Activated CD4-positive, CD25-positive, alpha-beta regulatory T cell treated with anti-CD3 and anti-CD28 coated beads, Interleukin-2, amount 50 U/mL, for 24 hours (primary cell): ENCODE measurements around the gene DEFB123.
"Not testable (repeated sequence)": the region's sequence is repeated elsewhere in the genome, so short reads cannot be mapped to it uniquely, and the experiment has no call there.

Source experiments
- ATAC-seq, 2 donors: fragments of 150-1000 bp; cut with Tn5 transposase; one replicate each; pipeline ENCODE4 v1.10.0; 2021; ENCODE audit warnings: mild to moderate bottlenecking in 1 of 2, moderate library complexity in 1 of 2

The DEFB123 gene

DNA sequence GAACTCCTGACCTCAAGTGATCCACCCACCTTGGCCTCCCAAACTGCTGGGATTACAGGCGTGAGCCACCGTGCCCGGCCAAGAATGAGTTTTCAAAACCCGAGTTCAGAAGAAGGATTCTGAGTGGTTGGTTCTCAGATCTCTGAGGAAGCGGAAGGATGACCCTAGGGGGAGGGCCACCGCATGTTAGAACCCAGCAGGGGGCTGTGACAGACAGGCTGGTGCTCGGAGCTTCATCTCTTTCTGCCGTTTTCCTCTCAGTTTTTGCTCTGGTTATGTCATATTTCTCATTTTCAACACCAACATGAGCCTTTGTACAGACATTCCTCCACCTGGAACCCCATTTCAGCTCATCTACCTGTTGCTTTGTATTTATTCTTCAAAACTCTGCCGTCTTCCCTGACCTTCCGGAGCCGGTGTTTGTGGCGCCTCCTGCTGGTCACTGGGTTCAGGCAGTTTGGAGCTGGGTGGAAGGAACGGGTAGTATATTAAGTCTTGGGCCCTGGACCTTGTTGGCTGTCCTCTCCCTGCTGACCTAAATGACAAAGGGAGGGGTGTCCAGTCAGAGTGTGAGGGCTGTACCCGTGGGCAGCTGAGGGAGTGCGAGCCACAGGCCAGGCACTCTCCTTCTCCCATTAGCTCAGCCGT, at the start of gene DEFB123:
TSS of gene DEFB123 (plus strand) at position 621 of the 648 bp plus-strand sequence. CDS start 67 bp downstream, outside the sequence.
- no peak for ATAC-seq

DNA sequence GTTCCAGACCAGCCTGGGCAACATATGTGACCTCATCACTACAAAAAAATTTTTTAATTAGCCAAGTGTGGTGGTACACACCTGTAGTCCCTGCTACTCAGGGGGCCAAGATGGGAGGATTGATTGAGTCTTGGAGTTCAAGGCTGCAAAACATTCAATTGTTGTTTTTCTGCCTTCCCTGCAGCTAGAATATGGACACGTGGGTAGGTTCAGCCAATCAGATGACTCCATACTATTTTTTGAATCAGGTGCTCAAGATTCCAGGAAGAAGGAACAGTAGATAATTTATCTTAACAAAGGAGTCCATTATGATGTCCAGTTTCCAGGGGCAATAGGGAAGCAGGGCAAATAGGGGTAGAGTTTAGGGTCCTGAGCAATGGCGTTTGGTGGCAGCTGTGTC, 47.6 kb upstream of the DEFB123 start:
- no peak for ATAC-seq

DNA sequence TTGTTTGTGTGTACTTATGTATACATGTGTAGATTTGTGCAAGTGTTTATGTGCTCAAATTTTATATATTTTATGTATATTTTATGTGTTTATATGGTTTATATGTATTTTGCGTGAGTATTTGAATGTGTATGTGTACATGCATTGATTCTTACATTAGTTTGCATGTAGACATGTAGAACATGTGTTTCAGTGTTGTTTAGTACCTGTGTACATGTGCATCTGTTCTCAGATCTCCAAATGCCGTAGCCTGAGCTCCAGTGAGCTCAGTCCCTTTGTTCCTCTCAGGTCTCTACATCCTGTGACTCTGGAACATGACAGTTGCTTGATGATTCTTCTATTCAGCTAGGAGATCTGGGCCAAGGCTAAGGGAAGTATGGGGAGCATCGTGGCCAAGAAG, 45.5 kb upstream of the DEFB123 start:
- no peak for ATAC-seq

- no peak for ATAC-seq
Observed at GRCh38 chr20:31403886-31404285, 36.5 kb upstream of the DEFB123 start.

- ATAC-seq: no peak
Observed at GRCh38 chr20:31406115-31406514, 34.3 kb upstream of the DEFB123 start, which contains the start of gene DEFB121. DEFB121 (minus strand) TSS chr20:31406215; CDS start chr20:31406152, 63 bp downstream.

GRCh38 chr20:31410011-31410410, 30.4 kb upstream of the DEFB123 start:
- no peak for ATAC-seq

- no peak for ATAC-seq
Observed at GRCh38 chr20:31414381-31414780, 26.1 kb upstream of the DEFB123 start.

GRCh38 chr20:31415653-31416052, 24.8 kb upstream of the DEFB123 start:
- no peak for ATAC-seq

DNA sequence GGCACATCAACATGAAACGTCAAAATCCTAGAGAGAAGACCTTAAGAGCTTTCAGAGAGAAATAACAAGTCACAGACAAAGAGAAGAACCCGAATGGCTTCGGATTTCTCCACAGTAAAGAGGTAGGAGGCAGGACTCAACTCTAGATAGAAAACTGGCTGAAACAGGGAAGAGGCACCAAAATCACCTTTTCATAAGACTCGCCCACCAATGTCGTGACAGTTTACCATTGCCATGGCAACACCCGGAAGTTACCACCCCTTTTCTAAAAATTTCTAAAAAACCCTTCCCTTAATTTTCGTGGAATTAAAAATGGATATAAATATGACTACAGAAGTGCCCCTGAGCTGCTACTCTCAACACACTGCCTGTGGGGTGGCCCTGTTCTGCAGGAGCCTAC, 22.1 kb upstream of the DEFB123 start:
- no peak for ATAC-seq

DNA sequence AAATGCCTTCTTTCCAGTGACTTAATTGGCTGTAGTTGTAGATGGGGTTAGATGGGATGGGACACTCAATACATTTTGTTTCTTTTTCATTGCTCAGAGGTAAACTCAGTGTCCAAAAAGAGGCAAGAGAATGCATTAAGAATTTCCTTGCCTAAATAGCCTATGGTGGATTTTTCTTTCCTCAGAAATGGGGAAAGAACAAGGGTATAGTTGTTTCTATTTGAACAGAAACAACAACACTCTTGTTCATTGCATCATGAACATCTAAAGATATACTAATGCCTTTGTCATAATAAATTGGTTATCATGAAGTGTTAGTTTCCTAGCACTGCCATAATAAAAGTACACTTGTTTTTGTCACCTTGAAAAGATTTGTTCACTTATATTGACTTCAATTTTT, 14.6 kb upstream of the DEFB123 start:
- ATAC-seq: no peak

DNA sequence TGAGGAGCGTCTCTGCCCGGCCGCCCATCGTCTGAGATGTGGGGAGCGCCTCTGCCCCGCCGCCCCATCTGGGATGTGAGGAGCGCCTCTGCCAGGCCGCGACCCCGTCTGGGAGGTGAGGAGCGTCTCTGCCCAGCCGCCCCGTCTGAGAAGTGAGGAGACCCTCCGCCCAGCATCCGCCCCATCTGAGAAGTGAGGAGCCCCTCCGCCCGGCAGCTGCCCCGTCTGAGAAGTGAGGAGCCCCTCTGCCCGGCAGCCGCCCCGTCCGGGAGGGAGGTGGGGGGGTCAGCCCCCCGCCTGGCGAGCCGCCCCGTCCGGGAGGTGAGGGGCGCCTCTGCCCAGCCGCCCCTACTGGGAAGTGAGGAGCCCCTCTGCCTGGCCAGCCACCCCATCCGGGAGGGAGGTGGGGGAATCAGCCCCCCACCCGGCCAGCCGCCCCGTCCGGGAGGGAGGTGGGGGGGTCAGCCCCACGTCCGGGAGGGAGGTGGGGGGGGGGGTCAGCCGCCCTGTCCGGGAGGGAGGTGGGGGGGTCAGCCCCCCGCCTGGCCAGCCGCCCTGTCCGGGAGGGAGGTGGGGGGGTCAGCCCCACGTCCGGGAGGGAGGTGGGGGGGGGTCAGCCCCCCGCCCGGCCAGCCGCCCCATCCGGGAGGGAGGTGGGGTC, 13.4 kb upstream of the DEFB123 start:
- ATAC-seq: not testable (repeated sequence)

- ATAC-seq: not testable (repeated sequence)
Observed at GRCh38 chr20:31427576-31427975, 12.9 kb upstream of the DEFB123 start.

- ATAC-seq: no peak
Observed at GRCh38 chr20:31430568-31431115, 9.8 kb upstream of the DEFB123 start.

DNA sequence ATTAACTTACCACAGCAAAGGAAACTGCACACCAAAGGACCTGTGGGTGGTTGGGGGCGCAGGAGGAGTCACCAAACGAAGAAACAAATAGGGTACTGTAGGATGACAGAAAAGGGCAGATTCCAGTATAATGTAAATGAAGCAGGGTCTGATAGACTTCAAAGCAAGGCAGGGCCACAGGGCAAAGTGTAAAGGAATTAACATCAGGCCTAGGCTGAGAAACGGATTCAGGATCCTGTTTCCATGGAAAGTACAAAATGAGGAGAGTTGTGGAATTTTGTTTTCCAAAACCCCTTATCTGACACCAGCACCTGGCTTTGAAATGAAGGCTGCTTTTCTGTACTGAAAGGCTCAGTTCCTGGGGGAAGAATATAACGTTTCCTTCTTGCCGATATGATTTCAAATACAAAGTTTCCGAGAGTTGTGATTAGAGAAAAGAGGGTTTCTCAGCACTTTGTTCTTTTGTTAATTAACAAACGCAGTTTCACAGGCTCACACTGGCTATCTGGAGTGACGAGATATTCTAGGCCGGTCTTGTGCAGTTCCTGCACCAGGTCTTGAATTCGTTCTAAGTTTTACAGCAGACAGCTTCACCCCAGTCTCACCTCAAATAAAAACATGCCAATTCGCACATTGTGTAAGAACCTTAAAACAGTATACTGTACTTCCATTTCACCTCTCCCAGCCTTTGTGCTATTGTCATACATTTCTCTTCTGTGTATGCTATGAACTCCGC, 5.8 kb downstream of the DEFB123 start:
- no peak for ATAC-seq

GRCh38 chr20:31449511-31450414, 9.3 kb downstream of the DEFB123 start:
- ATAC-seq: no peak

GRCh38 chr20:31452575-31452974, 12.1 kb downstream of the DEFB123 start:
- no peak for ATAC-seq

DNA sequence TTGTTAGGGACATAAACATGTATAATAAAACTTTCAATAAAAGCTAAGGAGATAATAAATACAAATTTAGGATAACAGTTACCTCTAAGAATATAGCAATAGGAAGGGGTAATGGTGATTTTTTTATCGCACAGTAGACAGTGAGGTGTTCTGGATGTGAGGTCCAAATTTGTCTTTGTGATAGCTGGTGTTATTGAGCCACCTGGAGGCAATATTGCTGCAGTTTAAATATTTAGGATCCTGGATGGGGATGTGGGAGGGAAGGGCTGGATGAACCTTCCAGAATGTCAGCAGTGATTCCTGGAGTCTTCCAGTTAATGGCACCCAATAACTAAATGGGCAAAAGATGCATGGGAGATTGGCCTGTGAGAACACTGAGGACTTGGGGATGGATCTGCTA, 13.9 kb downstream of the DEFB123 start:
- no peak for ATAC-seq

GRCh38 chr20:31470946-31471345, 30.5 kb downstream of the DEFB123 start:
- ATAC-seq: not testable (repeated sequence)

GRCh38 chr20:31472395-31473330, 32.2 kb downstream of the DEFB123 start:
- ATAC-seq: no peak

DNA sequence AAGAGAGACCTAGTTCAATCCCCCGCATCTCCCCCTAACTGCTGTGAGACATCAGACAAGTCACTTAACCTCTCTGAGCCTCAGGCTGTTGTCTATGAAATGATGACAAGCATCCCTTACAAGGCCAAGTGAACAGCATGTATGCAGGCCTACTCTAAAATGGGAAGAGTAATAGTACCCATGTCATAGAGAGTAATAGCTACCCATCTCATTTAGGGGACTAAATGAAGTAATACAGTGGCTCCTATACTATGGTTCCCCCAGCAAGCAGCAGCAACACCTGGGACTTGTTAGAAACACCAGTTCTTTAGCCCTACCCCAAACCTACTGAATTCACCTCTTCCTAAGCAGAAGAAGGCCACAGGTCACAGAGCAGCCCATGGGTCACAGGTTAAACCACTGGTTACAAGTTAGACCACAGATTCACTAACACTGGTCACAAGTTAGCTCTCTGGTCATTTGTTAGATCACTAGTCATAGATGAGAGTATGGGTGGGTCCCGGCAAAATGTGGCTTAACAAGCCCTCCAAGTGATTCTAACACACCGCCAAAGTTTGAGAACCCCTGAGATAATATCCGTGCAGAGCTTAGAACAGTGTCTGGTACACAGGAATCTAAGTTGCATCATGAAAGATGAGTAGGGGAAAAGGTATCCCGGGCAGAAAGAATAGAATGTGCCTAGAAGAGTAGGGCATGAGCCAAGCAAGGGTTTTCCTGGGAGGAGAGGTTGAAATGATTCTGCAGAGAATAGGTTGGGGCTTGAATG, 33.1 kb downstream of the DEFB123 start:
- ATAC-seq: no peak

GRCh38 chr20:31474097-31474436, 33.6 kb downstream of the DEFB123 start:
- no peak for ATAC-seq
